Ovary (tissue), 10 donors: ENCODE data around the gene PGBD4. TPM values are rescaled to one million over a fixed set of nuclear protein-coding genes. Genes with fewer than 3 reads are reported as not detected.

Source experiments
- DNase-seq, 5 donors: peaks; one replicate each; pipeline ENCODE4 v3.0.0-alpha.2; 2019 to 2020
- H3K27ac ChIP-seq, 2 donors: fragments of 200-600 bp; one replicate each; pipeline versions ENCODE4 v1.5.1 to v1.8.0; 2019 to 2022
- H3K27me3 ChIP-seq: fragments of 200-600 bp; one replicate; pipeline ENCODE4 v1.8.0; 2022
- H3K36me3 ChIP-seq: fragments of 200-600 bp; sonication (generic); one replicate; pipeline ENCODE4 v1.5.1; 2019
- H3K4me1 ChIP-seq: one replicate; pipeline ENCODE4 v1.8.1; 2013; ENCODE audit warnings: mild to moderate bottlenecking, moderate library complexity; ENCODE audit not compliant: insufficient read depth
- H3K4me3 ChIP-seq: fragments of 200-600 bp; sonication (generic); one replicate; pipeline ENCODE4 v1.5.1; 2017
- H3K9me3 ChIP-seq, 2 donors: fragments of 200-600 bp in 1 of 2; sonication (generic) in 1 of 2; one replicate each; pipeline versions ENCODE4 v1.5.1 to v1.8.1; 2013 to 2019; ENCODE audit warnings: mild to moderate bottlenecking in 1 of 2, moderate library complexity in 1 of 2
- EP300 ChIP-seq: sonication (generic); formaldehyde crosslinking; IDR thresholded peaks from one replicate; pipeline ENCODE4 v1.6.1; 2017; ENCODE audit warnings: antibody characterized with exemption
- POLR2A ChIP-seq: fragments of 450-650 bp; IDR thresholded peaks from one replicate; pipeline ENCODE4 v1.6.1; 2017; ENCODE audit warnings: antibody characterized with exemption, mild to moderate bottlenecking, moderate library complexity
- WGBS, 3 donors: extraction: QIAGEN DNeasy Blood & Tissue Kit in 1 of 3; methylation state at CpG; one replicate each; pipeline versions ENCODE4 v1.1.5 to v1.1.7; 2013 to 2017; 5-methylcytosine and 5-hydroxymethylcytosine counted together
- intact Hi-C, 4 donors: fragments of 100-400 bp; cut with DNase I; formaldehyde crosslinking; loops; one replicate each; pipeline versions ENCODE4 v1.11.0 to v1.15.1; 2022 to 2023
- long read RNA-seq, 3 donors: library from polyadenylated mRNA in 2 of 3; unstranded in 2 of 3; transcript quantifications; one replicate each; pipeline ENCODE4 v2.0.0 and lab custom pipeline, GENCODE V29; 2021 to 2026
- polyA plus RNA-seq, 2 donors: library from polyadenylated mRNA; stranded (reverse); fragments of 200-250 nt in 1 of 2; fragments of 350-450 nt in 1 of 2; fragmentation: Illumina TruSeq in 1 of 2; extraction: RNeasy Lipid Tissue Mini Kit (QIAGEN cat#74804) in 1 of 2; gene quantifications; one replicate each; pipeline ENCODE4 v1.2.3, GENCODE V29; 2013 to 2014
- total RNA-seq, 7 donors: library from RNA; depleted of rRNA in 2 of 7; stranded (reverse); fragments of >200 nt in 2 of 7; fragmentation: NEBNext Ultra II Directional in 3 of 7; extraction: Animal tissue kit (Norgen Biotek cat#: 25700) in 3 of 7; gene quantifications; one replicate each; pipeline versions ENCODE4 v1.1.0 to v1.2.4, GENCODE V29; 2016 to 2023
- TF ChIP-seq, protein P1 (sequence below), 3 donors: fragments of 450-650 bp in 2 of 3; fragments of 200-600 bp in 1 of 3; IDR thresholded peaks; one replicate each; pipeline versions ENCODE4 v1.5.1 to v1.8.0; 2016 to 2022; ENCODE audit warnings: antibody characterized with exemption in 3 of 3, mild to moderate bottlenecking in 1 of 3
- donor health status: DM: no; HTN: no; CAD: no; lungs with moderate emphysema.
- donor health status: DM: no; HTN: no; CAD: no.
- donor health status: Bipolar disorder and iron deficiency.
- donor health status: DM: yes; HTN: yes; CAD: no.
- donor health status: DM: no; HTN: no; CAD: no.
- donor health status: DM: yes; HTN: yes; CAD: no.

The PGBD4 gene
- total RNA-seq, result 1 to 10 TPM in 4 of 7 donors, under 1 TPM in 3; 0.69 to 1.6 (median 1.1) TPM
- 1 to 10 TPM in 1 of 2 donors, under 1 TPM in 1; 0.46 to 1.0 TPM for polyA plus RNA-seq
- long read RNA-seq, donor 1, full-length matches to known transcripts, result 15 of 15 reads
- long read RNA-seq, donor 1, partial matches to known transcripts, result 0 of 15 reads
- long read RNA-seq, donor 1, other reads (novel, unspliced or antisense), result 0 of 15 reads
- long read RNA-seq, donor 2, full-length matches to known transcripts, result 1 of 1 reads
- long read RNA-seq, donor 2, partial matches to known transcripts, result 0 of 1 reads
- long read RNA-seq, donor 2, other reads (novel, unspliced or antisense), result 0 of 1 reads
- long read RNA-seq, donor 3, full-length matches to known transcripts, result 1 of 1 reads
- long read RNA-seq, donor 3, partial matches to known transcripts, result 0 of 1 reads
- long read RNA-seq, donor 3, other reads (novel, unspliced or antisense), result 0 of 1 reads

DNA sequence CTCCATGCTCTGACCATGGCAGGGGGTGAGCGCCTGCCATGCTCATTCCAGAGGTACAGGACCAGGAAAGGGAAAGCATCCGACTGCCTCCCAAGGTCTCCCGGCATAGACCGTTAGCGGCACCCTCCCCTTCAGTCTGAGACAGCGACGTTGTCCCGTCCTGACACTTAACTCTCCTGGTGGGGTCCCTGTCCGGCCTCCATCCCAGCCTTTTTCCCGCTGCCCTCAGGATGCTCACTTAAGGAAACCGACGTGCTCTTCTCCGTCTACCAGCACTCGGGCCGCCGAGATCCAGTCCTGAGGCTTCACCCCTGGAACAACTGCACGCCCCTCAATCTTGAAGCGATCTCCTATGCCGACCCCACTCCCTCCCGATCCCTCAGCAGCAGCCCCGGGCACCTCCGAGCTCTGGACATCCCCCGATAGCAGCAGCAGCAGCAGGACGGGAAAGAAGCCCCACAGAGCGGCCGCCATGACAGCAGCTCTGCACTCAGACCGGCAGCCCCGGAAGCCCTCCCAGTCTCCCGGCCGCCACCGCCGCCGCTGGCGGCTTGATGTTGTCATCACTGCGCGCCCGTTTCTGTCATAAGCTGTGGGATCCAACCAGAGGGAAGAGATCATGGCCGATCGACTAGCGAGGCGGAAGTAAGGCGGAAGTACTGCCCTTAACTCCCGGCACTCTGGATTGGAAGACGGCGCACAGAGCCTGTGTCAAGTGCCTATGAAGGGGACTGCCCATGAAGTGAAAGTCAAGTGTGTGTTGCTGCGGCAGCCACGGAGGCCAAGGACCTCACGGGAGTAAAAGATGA, at the start of gene PGBD4, which contains the start of gene EMC7:
Gene PGBD4 (plus strand): TSS at position 718 of the 809 bp plus-strand sequence. CDS start 449 bp downstream, outside the sequence.
Gene EMC7 (minus strand): TSS at position 497 of the 809 bp plus-strand sequence. CDS start 23 bp downstream, at position 474.
- Histone ChIP-seq H3K4me1 (peaks cover 2% of the 10 kb centered on the region), H3K36me3 (no peaks in the 10 kb centered on the region), H3K9me3 (no peaks in the 10 kb centered on the region), H3K27me3 (no peaks in the 10 kb centered on the region), H3K27ac (peak within 1 kb of the TSS; percentile 13 to 70), H3K4me3 (peak within 1 kb of the TSS; percentile 87)
- DNase-seq, result peak; percentile 98 to 99 (median 98)
- WGBS, 3 donors, result 0 to 2% (median 0%) methylated on average over 45 to 48 of the region's 48 CpGs
- intact Hi-C loops, result loop anchor here in 2 of 4 donors (2.0 to 5.0 kb wide), 2 partner anchors 123 to 126 kb away; partner anchors contain the start of gene EMC4 (in 2 of the 2)
- TF ChIP-seq, protein P1, sequence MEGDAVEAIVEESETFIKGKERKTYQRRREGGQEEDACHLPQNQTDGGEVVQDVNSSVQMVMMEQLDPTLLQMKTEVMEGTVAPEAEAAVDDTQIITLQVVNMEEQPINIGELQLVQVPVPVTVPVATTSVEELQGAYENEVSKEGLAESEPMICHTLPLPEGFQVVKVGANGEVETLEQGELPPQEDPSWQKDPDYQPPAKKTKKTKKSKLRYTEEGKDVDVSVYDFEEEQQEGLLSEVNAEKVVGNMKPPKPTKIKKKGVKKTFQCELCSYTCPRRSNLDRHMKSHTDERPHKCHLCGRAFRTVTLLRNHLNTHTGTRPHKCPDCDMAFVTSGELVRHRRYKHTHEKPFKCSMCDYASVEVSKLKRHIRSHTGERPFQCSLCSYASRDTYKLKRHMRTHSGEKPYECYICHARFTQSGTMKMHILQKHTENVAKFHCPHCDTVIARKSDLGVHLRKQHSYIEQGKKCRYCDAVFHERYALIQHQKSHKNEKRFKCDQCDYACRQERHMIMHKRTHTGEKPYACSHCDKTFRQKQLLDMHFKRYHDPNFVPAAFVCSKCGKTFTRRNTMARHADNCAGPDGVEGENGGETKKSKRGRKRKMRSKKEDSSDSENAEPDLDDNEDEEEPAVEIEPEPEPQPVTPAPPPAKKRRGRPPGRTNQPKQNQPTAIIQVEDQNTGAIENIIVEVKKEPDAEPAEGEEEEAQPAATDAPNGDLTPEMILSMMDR (IDR thresholded peaks at IDR 0.05), result no peak
- TF ChIP-seq POLR2A, result peak; percentile 46

DNA sequence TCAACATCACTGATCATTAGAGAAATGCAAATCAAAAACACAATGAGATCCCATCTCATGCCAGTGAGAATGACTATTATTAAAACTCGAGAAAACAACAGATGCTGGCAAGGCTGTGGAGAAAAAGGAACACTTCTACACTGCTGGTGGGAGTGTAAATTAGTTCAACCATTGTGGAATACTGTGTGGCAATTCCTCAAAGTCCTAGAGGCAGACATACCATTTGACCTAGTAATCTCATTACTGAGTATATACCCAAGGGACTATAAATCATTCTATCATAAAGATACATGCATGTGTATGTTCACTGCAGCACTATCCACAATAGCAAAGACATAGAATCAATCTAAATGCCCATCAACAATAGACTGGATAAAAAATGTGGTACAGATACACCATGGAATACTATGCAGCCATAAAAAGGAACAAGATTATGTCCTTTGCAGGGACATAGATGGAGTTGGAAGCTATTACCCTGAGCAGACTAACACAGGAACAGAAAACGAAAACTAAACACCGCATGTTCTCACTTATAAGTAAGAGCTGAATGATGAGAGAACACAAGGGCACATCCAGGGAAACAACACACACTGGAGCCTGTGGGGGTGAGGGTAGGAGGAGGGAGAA, 47.7 kb upstream of the PGBD4 start:
- no peak for DNase-seq
- H3K27me3 ChIP-seq, result no peaks in the 10 kb centered on the region
- no peak for TF ChIP-seq EP300
- no peak for TF ChIP-seq POLR2A
- TF ChIP-seq, protein P1 (IDR thresholded peaks at IDR 0.05), result no peak
- no peak overlapping the region for H3K27ac ChIP-seq
- no peaks in the 10 kb centered on the region for H3K4me1 ChIP-seq
- intact Hi-C loops, result no loop called here
- no peaks in the 10 kb centered on the region for H3K36me3 ChIP-seq
- no peaks in the 10 kb centered on the region for H3K9me3 ChIP-seq
- WGBS, 3 donors, result 93 to 97% (median 95%) methylated on average over 3 of the region's 3 CpGs
- no peak overlapping the region for H3K4me3 ChIP-seq

DNA sequence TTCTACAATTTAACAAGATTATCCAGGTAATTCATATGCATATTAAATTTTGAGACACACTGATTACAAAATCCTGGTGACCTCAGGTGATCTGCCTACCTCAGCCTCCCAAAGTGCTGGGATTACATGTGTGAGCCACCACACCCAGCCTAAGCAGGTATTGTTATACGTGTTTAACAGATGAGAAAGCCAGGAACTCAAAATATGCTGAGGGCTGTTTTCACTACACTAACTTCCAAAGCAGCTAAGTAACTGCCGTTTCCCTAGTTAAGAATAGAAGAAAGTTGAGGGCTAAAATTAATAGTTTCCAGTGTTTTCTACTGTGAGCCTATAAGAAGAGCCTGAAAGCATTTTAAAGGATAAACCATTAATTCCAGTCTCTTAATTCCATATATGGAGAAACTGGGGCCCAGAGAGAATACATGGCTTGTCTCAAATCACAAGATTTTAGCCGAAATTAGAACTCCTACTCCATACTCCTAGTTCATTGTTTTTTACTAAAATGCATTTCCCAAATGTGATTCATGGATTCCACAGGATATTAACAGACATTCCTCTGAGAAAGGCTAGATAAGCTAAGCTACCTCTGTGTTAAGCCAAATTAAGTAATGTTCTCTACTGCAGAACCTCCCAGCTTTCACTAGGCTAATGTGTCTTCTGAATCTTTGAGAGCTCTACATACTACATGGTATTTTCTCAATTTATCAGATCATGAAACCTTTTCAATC, 45.9 kb upstream of the PGBD4 start:
- intact Hi-C loops, result no loop called here
- H3K4me3 ChIP-seq, result no peak overlapping the region
- H3K36me3 ChIP-seq, result no peaks in the 10 kb centered on the region
- TF ChIP-seq POLR2A (no peak), EP300 (no peak)
- TF ChIP-seq, protein P1 (IDR thresholded peaks at IDR 0.05), result no peak
- no peak overlapping the region for H3K27ac ChIP-seq
- no peaks in the 10 kb centered on the region for H3K9me3 ChIP-seq
- WGBS, 3 donors, result 4 to 8% (median 5%) methylated on average over 3 of the region's 3 CpGs
- H3K27me3 ChIP-seq, result no peaks in the 10 kb centered on the region
- no peaks in the 10 kb centered on the region for H3K4me1 ChIP-seq
- DNase-seq, result no peak
